Activated CD4-positive, alpha-beta T cell treated with anti-CD3 and anti-CD28 coated beads for 24 hours (primary cell): ENCODE measurements around the gene GMPPB.

ENCODE experiments used
- DNase-seq, 2 donors: peaks; one replicate each; pipeline ENCODE4 v3.0.0-alpha.2; 2020; ENCODE audit warnings: low read depth in 2 of 2

The GMPPB gene

DNA sequence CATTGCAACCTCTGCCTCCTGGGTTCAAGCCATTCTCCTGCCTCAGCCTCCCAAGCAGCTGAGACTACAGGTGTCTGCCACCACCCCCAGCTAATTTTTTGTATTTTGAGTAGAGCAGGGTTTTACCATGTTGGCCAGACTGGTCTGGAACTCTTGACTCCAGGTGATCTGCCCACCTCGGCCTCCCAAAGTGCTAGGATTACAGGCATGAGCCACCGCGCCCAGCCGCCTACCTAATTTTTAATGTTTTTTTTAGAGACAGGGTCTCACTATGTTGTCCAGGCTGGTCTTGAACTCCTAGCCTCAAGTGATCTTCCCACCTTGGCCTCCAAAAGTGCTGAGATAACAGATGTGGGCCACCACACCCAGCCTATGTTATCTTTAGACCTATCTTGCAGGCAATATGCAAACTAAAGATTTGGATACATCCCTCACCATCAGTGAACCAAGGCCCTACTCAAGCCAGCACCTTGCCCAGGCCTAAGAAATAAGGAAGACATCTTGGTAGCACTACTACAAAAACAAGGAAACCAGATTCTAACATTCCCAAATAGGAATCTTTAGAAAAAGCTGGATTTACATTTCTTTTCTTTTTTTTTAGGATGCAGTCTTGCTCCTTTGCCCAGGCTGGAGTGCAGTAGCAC, 6.3 kb upstream of the GMPPB start:
- no peak for DNase-seq

DNA sequence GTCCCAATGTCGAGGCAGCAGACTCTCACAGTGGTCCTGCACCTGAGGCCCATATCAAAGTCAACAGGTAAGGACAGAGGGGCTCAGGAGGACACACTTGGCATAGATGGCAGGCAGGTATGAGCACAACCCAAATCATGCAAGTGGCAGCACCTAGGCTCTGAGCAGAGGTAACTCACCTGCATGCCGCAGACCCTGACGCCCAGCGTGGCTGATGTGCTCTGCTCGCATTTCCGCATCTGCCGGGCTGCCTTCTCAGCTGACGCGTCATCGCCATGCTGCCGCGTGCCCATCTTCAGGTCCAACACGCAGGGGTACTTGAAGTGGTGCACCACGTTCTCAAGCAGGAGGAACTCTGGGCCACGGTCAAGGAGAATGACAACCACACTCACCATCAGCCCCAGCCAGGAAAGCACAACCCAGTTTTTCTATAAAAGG, 4.2 kb upstream of the GMPPB start:
- no peak for DNase-seq

DNA sequence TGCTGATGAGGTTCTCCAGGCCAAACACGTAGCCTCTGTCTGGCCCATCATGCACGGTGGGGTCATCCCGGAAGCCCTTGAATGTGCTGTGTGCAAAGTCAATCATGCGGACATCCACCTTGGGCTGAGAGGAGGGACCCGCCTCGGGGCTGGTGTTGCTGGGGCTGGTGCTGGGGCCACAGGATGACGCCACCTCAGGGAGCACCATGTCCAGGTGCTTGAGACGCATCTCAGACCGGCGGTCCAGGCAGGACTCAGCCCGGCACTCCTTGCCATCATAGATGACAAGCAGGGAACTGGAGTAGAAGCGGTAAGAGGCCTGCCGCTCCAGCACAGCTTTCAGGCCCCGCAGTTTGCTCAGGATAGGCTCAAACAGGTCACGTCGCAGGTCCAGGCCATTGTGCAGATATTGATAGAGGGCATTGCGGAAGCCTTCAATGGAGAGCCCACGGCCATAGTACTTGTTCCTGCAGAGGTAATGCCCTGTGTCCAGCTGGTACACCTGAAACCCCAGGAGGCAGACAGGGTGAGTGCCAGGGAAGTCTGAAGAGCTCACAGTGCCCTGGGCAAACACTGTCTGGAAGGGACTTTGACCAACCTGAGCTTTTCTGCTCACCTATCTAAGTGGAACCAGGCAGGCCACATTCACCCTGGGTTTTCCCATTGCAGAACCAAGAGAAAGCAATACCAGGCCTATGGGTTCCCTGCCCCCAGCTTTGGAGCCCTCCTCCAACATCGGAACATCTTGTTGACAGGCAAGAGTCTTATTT, 3.6 kb upstream of the GMPPB start:
- DNase-seq, result no peak

DNA sequence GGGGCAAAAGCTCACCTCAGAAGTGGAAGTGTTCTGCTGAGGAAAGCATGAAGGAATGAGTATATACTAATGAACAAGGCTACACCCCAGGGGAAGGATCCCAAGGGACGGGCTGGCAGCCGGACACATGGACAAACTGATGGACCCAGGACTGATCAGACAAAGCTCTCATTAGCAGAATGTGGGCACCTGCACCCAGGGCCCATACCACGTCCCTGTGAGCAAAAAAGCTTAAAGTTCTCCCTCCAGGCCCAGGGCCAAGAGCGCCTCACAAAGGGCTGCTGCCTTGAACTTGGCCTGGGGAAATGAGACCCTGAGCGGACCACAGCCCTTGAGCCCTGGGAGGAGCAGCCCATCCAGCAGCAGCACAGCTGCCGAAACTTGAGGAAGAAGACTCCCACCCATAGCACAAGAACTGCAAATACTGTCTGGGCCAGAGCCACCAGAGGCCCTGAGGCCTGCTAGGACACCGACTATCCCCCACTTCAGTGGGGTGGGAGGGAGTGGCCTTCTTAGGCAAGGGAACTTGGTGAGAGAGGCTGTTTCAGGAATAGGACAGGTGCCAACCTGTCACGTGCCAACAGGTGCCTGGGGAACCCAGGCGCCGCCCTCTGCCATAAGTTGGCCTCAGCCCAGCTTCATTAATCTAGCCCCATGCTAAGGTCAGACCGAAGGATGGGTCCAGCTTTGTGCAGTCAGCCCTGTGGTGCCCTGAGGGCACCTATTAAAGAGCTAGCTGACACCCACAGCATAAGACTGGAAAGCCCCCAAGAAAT, 2.3 kb upstream of the GMPPB start:
- DNase-seq, result no peak

DNA sequence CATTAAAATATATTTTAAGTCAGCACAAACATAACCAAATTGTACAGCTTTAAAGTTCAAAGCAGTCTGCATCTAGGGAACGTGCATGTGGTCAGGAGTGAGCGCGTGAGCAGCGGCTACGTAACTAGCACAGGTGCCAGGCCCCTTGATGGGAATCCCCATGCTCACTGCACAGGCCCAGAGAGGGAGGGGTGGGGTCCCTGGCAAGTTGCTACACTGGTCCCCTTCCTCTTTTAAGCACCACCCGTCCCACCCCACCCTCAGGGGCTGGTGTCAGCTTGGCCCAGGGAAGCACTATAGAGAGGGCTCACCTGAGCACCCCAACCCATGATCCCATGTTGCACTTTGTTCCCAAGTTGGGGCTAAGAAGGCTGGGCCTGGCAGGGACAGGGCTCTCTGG, 835 bp upstream of the GMPPB start:
- DNase-seq, result no peak

DNA sequence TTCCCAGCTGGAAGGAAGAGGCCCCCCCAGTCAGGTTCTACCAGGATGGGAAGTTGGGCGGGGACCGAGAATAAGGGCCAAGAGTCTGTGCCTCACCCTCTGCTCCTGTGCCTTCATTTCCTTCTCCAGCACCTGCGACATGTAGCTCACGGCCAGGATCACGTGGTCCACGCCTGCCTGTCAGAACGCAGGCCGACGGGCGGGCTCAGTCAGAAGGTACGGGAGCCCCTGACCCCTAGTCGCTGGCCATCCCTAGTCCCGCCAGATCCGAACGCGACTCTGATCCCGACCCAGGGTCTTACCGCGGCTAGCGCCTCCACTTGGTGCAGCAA, 489 bp downstream of the GMPPB start:
- DNase-seq, result peak in 1 of 2 donors; percentile 44

DNA sequence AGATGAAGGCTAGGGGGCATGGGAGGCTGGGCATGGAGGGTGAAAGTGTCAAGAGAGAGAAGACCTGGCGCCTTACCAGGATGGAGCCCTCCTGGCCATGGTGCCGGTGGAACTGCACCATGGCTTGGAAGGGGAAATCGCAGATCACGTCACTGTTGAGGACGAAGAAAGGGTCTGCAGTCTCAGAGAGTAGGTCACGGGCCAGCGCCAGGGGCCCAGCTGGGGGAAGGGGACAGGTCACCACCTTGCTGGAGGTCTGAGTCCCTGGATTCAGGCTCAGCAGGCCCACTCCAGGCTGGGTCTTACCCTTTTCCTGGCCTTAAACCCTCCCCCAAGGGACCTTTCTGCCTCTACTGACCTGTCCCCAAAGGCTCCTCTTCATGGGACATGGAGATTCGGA, 855 bp downstream of the GMPPB start:
- no peak for DNase-seq

DNA sequence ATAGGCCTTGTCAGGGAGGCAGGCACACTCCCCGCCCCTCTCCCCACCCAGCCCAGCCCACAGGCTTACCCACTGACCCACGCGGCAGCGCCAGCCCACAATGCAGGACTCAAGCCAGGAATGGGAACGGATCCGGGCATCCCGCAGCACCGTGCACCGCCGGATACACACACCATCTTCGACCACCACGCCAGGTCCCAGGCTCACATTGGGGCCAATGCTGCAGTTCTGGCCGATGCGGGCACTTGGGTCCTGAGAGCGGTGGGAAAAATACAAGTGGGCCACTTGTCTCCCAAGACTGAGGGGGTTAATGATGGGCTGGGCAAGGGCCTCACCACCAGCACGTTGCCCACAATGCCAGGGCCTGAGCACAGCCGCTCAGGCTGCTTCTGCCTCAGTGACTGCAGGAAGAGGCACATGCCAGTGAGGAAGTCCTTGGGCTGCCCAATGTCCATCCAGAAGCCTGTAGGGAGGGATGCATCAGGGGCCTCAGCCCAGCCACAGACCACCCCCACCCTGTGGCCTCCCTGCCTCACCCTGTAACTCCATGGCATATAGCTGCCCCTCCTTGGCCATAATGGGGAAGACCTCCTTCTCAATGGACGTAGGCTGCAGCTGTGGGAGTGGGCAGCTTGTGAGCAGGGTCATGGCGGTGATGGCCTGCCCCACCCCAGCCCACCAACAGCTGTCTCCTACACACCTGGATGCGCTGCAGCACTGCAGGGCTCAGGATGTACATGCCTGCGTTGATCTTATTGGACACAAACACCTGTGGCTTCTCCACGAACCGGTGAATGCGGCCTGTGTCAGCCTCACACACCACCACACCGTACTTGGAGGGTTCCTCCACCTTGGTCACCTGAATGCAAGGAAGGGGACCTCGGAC, 1.6 kb downstream of the GMPPB start:
- no peak for DNase-seq

DNA sequence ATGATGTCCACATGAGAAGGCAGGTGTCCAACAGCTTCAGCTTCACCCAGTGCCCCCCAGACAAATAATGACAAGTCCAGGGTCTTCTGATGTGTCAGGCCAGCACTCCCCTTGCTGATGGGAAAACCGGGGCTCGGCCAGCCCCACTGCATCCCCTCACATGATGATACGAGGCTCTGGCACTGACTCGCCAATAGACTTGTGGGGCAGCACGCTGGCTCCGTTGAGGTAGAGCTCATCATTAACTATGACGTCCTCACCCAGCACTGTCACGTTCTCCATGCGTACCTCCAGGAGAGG, 2.2 kb downstream of the GMPPB start:
- DNase-seq, result no peak

DNA sequence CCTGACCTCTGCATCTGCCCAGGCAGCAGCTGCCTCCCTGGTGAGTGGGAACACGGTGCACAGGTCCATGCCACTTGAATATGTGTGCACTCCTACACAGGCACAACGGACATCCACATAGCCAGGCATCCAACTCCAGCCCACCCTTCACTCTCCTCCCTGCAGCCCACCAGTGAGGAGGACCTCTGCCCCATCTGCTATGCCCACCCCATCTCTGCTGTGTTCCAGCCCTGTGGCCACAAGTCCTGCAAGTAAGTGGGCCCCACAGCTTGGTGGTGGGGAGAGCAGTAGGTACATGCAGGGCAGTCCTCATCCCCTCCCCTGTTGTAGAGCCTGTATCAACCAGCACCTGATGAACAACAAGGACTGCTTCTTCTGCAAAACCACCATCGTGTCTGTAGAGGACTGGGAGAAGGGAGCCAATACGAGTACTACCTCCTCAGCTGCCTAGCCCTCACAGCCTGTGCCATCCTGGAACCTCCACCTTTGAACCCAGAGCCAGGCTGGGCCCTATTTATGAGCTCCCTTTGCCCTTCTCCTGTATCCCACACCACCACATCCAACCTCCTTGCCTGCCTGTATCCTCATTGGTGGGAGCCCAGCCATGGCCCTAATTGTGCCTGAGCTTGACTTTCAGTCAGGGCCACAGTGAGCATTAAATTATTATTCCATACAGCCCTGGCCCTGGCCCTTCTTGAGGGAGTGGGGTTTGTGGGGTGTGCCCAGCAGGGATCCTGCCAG, 2.7 kb downstream of the GMPPB start:
- DNase-seq, result no peak

DNA sequence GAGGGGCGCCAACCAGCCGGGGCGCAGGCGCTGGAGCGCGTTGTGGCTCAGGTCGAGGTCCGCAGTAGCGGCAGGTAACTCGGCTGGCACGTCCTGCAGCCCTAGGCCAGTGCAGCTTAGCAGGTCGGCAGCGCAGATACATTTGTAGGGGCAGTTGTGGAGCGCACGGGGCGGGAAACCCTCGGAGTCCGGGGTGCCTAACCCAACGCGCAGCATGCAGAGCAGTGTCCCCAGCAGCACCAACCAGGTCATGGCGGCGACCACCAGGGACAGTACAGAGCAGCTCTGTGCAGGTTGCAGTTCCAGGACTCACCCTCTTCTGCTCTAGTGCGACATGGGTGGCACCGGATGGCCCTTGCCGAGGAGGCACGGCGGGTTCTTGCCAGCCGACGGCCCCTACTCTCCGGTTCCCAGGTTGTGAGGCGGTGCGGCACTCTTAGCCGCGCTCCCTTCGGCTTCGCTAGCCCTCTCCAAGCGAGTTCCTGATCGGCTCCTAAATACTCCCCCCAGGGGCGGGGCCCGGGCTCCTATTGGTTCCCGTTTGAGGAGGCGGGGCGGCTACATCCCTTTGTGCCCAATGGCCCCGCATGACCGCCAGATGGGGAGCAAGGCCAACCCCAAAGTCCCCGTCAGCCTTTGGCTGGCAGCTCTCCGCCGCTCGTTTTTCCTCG, 4.4 kb downstream of the GMPPB start, which contains the start of gene AMIGO3:
Gene AMIGO3, minus strand, starts transcription at position 471 of the 671 bp plus-strand sequence. Its CDS starts 219 bp downstream, at position 252.
- peak; percentile 84 to 91 for DNase-seq

DNA sequence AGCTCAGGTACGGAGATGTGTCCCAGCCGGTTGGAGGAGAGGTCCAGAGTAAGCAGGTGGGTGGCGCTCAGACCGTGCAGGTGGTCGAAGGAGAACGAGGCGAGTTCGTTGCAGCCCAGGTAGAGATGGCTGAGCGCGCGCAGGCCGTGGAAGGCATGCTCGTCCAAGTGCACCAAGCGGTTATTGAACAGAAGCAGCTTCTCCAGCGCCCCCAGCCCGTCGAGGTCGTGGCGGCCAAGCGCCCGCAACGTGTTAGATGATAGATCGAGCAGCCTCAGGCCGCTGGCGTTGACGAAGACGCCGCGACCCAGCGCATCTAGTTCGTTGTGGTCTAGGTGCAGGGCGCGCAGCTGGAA, 4.9 kb downstream of the GMPPB start:
- DNase-seq, result no peak

DNA sequence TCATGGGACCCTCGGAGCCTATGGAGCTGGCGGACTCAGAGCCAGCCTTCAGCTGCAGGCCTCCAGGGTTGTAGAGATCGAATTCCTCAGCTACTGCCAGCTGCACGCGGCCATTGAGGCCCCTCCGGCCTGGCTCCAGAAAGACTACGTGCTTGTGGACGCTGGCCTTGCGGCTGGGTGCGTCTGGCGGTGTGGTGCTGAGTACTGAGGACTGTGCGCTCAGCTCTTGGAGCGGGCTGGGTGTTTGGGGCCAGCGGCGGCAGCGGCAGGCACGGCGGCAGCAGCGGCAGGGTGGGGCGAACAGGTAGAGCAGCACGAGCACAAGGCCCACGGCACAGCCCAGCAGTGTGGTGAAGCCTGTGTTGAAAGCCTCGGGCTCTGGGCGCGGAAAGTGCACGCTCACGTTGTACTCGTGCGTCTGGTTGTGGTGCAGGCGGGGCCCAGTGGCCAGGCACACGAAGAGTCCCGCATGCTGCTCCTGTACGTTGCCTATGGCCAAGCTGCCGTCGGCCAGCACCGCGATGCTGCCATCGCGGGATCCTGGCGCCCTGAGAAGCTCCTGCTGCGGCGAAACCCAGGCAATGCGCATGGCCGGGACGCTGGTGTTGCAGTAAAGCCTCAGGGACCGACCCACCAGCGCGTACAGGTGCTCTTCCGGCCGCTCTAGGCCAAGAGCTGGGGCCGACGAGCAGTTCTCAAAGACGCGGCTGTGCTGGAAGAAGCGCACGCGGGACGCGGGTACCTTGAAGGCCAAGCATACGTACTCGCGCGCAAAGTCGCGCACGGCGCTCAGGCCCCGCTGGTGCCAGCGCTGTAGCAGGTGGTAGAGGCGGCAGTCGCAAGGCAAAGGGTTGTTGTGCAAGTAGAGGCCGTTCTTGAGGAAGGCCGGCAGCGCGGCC, 5.5 kb downstream of the GMPPB start:
- no peak for DNase-seq

DNA sequence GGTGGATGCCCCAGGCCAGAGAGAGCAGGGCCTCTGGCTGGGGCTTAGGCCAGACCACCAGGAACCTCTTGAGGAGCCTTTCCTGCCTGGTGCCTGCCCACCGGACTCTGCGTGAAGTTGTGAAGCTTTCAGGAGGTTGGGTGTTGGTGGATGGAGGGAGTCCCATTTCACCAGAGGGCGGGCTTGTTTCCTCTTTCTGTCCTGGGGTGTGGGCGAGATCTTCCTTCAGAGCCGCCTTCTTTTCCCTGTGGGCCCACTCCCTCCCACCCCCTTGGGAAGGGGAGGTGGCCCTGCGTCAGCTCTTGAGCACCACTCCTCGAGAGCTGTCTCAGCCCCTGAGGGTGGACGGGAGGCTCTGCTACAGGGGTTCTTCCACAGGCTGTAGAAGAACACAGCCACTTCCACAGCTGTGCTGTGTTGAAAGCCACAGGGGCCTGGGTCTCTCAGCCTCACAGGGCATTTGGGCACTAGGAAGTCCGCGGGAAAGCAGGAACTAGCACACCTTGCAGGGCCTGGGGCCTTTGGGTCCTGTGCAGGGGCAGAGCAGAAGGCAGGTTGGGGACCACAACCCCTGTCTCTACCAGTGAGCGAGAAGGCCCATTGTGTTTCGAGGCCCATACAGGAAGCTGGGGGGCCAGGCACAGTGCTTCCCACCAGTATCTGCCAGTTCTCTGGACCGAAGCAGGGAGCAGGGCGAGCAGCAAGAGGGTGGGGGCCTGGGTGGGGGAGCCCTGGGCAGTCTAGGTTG, 6.4 kb downstream of the GMPPB start:
- no peak for DNase-seq

DNA sequence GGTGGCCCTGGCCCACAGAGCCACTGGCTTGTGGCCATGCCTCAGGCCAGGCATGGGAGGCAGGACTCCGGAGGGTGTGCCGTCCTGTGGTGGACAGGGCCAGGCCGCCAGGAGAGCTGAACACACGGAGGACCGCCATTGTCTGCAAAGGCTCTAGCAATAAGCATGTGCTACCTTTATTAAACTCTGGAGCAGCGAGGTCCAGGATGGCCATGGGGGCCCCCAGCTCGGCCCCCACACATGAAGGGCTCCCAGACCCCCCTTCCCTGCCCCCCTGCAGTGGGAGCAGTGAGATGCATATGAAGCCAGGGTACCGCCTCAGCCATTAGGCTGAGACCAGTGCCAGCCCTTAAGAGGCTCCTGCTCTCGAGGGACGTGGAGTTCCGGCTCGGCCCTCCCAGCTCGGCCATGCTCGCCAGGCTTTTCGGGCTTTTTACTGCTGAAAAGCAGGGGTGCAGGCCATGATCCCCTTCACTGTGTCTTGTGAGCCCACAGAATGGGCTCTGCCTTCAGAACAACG, 7.0 kb downstream of the GMPPB start:
- DNase-seq, result no peak

DNA sequence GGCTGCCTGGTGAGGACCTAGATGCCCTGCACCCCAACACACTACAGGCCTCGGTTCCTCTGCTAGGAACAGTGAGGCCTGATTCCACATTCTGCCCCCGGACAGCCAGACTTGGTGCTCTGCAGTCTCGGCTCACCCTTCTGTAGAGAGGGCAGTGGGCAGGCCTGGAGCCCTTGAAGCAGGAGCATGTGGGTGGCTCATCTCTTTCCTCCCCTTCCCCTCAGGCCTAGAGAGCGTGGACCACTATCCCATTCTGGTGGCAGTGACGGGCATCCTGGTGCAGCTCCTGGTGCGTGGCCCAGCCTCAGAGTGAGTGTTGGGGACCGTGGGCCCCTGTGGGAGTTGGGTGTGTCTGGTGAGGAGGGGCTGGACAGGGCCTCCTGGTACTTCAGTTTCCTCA, 7.6 kb downstream of the GMPPB start:
- DNase-seq, result no peak

DNA sequence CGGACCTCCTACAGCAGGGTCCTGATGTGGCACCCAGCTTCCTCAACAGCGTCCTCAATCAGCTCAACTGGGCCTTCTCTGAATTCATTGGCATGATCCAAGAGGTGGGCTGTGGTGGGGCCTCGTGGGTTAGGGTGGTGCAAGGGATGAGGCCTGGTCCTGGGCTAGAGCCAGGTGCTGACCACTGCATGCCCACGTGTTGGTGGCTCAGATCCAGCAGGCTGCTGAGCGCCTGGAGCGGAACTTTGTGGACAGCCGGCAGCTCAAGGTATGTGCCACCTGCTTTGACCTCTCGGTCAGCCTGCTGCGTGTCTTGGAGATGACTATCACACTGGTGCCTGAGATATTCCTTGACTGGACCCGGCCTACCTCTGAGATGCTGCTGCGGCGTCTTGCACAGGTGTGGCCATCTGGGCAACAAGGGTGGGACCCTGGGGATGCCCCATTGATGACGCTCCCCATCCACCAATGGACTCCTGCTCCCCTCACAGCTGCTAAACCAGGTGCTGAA, 8.1 kb downstream of the GMPPB start:
- DNase-seq, result no peak

DNA sequence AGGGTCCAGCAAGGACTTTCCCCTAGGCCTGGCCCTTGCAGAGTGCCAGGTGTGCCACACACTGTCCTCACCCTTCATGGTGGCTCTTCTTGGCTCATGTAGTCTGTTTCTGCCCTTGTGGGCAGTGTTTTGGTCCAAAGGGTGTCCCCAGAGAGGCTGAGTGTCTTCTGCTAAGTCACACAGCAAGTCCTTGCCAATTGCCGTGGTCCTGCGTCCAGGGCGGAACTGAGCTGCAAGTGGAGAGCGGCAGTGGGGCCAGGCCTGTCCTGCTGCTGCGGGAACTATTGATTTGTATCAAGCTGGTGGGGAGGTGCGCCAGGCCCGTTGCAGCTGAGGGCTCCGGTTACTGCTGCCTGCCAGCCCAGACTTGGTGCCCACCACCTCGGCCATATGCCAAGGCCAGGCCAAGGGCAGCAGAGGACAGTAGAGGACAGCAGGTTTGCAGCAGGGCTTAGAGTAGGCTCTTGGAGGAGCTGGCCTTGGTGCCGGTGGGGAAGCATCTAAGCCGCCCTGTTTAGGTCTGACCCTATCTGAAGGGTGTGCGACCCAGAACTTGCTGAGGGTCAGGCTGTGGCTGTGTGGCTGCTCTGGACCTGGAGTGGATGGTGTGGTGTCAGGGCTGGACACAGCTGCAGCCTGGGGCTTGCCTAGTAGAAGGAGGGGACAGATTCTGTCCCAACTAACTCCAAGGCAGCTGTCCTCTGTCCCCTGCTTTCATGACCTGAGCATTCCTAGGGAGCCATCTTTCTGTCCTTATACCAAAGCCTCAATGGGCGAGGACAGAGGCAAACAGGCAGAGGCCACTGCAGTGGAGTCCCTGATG, 8.8 kb downstream of the GMPPB start:
- DNase-seq, result no peak
